ENCODE results near the gene IFIT1B. TPM values are rescaled to one million over a fixed set of nuclear protein-coding genes. Genes with fewer than 3 reads are reported as not detected.
"Not testable (repeated sequence)": the region's sequence is repeated elsewhere in the genome, so short reads cannot be mapped to it uniquely, and the experiment has no call there.

IFIT1B gene
- total RNA-seq, 1 donor from 2014 or later: 0.81 TPM

DNA sequence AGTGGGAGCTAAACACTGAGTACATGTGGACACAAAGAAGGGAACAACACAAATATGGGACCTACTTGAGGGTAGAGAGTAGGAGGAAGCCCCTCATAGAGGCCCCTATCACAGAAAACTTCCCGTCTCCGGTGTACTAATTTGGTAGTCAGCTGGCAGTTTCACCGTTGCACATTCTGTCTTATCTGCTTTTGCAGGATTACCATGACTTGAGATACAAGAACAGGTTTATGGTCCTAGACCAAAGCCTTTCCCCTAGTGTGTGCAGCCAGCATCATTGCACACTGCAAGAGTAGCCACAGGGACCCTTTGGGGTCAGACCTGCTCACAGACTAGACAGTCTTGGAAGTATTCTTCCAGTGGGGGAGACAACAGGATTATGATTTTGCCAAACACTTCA, 5.9 kb upstream of the IFIT1B start:
- no peak for DNase-seq (ENCODE audit: low spot score)
- intact Hi-C loops (cut with DNase I): no loop called here

DNA sequence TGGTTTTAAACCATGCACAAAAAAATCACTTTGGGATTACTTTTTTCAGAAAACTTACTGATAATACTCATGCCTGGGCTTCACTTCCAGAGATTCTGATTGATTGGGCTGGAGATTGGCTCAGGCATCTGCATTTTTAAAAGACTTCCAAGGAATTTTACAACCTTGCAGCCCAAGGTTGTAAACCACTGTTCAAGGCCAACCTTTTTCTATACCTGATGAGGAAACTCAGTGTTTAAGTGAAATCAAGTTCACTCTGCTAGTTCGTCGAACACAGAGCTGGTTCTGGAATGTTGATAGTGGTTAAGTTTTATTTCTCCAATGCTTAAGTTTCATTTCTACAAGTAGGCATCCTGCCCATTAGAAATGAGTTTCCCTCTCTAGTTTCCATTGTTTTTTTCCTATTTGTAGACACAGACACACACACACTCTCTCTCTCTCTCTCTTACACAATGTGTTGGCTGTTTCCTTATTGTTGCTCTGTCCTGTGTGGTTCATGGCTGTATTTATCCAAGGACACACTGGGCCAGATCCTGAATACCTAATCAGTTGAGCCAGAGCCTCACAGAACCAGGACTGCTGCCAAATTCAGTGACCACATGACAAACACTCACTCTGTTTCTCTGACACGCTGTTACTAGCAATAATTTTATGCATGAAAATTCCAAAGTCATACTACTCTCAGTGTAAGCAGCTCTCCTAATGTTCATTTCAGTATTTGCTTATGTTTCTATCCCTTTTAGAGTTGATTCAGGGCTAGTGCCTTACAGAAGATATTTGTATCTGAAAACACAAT, 3.7 kb upstream of the IFIT1B start:
- peak; percentile 83 for DNase-seq (ENCODE audit: low spot score)
- intact Hi-C loops (cut with DNase I): loop anchor here (1.0 kb wide), 2 partner anchors 18 to 23 kb away; partner anchors contain the start of gene IFIT1

DNA sequence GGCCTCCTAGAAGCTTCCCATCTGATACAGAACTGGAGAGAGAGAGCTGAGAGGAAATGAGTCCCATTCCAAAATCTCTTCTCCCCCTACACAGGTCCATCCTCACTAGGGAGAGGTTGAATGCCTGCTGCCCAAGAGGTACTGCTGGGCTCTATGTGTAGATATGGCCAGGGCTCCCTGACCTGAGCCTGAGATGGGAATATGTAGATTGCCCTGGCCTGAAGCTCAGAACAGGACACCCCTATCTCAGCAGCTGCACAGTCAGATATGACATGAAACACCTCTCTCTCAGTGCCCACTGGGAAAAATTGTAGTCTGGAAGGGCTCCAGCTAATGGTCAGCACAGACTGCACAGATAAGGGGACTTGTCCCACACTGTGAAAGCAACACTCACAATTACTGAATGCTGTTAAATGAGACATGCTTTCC, 3.1 kb upstream of the IFIT1B start:
- no peak for DNase-seq (ENCODE audit: low spot score)
- intact Hi-C loops (cut with DNase I): loop anchor here (1.0 kb wide), 2 partner anchors 18 to 23 kb away; partner anchors contain the start of gene IFIT1

DNA sequence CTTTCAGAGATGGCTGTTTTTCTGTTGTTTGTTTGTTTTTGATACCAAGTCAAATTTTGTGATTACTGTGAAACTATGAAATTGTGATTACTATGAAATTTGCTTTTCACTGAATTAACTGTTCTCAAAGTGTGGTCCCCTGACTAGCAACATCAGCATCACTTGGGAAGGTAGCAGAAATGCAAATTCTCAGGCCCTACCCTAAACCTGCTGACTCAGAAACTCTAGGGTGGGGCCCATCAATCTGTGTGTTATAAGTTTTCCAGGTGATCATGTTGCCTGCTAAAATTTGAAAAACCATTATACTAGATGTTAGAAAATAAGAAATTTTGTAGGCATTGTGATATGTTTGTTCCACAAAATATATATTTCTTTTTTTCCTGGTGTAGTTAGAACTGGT, 1.2 kb downstream of the IFIT1B start:
- DNase-seq (ENCODE audit: low spot score): no peak
- intact Hi-C loops (cut with DNase I): no loop called here

DNA sequence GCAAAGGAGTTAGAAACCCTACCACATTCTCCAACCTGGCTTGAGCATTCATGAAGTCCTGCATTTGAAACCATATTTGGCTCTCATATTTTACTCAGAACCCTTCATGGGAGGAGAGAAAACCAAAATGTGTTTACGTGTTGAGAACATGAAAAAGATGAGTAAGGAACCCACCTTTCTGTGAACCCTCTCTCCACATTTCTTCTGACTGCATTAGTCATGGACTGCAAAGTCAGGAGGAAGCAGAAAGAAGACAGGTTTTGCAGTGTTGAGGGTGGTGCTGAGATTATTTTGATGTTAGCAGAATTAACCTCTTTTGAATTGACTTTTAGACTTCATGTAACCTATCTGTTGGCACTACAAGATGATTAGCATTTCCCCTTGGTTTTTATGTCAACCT, 4.9 kb downstream of the IFIT1B start:
- no peak for DNase-seq (ENCODE audit: low spot score)
- intact Hi-C loops (cut with DNase I): no loop called here

DNA sequence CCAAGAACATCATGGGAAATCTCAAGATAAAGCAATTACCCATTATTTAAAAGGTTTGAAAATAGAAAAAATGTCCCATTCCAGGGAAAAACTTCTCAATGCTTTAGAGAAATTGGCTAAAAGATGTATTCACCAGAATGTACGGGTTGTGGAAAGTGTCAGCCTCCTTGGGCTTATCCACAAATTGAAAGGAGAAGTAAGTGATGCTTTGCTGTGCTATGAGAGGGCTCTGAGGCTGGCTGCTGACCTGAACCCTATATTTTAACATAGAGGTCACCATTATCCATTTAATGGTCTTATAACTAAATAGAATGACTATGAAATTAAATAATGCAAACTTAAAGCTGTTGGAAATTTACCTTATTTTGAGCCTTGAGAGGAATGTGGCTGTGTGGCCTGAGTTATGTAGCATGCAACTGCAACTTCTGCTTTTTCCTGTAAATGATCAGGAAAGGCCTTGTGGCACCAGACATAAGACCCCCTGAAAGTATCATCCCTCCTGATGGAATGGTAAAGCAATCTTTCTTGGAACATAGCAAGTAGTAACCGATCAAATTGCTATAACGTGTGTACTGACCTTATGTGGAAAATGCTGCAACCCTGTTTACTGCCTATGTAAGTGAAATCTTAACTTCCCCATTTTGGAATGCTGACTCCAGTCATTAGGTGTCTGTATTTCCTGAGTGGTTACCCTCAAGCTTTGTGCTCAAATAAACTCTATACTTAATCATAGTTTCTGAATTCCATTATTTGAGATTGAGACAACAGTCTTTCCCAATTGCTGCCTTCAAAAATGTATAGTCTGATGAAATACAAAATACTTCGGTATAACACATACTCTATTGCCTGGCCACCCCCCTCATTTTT, 6.9 kb downstream of the IFIT1B start:
- DNase-seq (ENCODE audit: low spot score): no peak
- intact Hi-C loops (cut with DNase I): no loop called here

DNA sequence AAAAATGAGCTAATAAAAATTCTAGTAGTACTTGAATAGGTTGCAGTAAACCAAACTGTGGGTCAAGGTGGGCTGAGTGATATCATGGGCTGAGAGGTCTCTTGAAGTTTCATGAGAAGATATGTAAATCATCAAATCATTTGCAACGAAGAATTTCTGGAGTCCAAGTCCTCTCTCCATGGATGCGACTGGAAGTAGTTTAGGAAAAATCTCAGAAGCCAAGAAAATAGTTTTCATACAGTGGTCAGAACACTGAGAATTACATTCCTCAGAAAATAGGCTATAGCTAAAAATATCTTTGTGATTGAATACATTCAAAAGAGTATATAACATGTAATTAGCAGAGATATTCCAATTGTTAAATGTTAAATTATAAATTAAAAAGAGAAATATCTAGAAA, 10.9 kb downstream of the IFIT1B start:
- no peak for DNase-seq (ENCODE audit: low spot score)
- intact Hi-C loops (cut with DNase I): no loop called here

DNA sequence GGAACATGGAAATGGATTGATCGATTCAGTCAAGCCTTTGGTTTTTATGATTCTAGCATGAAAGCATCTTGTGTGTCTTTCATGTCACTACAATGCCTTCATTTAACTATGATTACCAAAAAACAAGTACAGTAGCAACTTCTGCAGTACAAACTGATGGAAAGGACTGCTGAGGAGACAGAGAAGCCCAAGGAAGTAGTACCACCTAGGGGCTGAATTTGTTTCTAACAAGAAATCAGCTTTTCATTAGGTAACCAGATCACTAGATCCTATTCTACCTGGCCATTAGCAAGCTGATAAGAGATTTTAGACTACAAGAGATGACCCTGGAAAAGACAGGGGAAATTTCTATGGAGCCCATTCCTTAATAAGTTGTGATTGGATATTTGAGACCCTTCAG, 11.4 kb downstream of the IFIT1B start:
- intact Hi-C loops (cut with DNase I): no loop called here
- DNase-seq (ENCODE audit: low spot score): no peak

DNA sequence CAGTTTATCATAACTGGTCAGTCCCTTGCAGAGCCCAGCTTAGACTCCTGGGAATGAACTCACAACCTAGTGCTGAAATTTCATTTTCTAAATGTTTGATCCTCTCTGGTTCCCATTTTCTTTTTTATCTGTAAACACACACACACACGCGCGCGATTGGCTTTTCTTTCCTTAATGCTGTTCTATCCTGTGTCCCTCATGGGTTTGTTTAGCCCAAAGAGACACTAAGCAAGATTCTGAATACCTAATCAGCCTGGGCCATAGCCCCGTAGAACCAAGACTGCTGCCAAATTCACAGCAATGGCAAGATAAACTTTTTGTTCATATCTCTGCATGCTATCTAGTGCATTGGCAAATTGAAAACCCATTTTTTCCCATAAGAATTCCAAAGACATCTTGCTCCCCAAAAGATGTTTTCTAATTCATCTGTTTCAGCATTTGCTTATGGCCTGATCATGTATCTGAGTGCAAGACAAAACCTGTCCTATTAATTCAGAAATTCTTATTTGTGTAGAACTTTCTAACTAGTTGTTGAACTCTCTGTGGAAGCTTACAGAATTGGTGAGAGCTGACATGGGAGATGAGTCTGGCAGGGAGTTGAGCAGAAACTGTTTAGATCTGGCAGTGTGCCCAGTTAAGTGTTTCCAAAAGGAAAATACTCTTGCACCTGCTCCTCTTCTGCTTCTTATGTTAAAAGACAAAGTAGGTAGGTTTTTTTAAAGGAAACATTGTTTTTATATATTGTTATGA, 12.8 kb downstream of the IFIT1B start:
- DNase-seq (ENCODE audit: low spot score): no peak
- intact Hi-C loops (cut with DNase I): no loop called here

DNA sequence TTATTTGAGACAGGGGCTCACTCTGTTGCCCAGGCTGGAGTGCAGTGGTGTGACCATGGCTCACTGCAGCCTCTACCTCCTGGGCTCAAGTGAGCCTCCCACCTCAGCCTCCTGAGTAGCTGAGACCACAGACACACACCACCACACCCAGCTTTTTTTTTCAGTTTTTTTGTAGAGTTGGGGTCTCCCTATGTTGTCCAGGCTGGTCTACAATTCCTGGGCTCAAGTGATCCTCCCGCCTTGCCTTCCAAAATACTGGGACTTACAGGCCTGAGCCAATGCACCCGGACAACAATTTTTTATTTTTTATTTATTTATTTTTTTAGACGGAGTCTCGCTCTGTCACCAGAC, 13.3 kb downstream of the IFIT1B start:
- intact Hi-C loops (cut with DNase I); DNase-seq (ENCODE audit: low spot score): not testable (repeated sequence)

DNA sequence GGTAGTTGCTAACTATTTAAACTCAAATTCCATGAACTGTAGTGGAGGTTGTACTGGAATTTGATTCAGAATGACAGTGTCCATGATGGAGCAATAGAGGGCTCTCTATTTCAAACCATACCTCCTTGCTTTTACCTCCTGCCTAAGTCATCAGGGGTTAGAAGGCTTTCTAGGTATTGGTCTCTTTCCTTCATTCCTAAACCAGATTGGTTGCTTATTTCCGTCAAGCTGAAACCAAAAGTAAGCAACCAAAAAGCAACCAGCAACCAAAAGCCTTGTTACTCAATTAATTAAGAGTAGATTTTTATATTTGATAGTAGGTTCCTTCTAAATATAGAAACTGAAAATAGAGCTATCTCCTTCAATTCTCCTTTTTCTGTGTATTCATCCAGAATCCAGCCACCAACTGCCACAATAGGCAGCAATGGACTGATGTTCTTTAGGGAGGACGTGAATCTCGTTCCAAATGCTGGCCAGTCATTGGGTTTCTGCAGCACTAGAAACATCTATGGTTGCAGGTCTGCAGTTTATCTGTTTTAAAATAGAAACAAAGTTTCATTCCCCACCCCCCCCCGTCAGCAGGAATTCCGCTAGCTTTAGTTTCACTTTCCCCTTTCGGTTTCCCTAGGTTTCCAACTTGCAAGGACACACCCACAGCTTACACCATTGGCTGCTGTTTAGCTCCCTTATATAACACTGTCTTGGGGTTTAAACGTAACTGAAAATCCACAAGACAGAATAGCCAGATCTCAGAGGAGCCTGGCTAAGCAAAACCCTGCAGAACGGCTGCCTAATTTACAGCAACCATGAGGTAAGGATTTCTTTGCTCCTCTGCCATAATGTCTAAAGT, 14.3 kb downstream of the IFIT1B start, which contains the start of gene IFIT1:
Gene IFIT1, plus strand, starts transcription at position 717 of the 850 bp plus-strand sequence. Its CDS starts 90 bp downstream, at position 807.
- intact Hi-C loops (cut with DNase I): loop anchor here (1.0 to 2.0 kb wide), 2 partner anchors 18 to 23 kb away; partner anchors contain the start of gene IFIT5
- DNase-seq (ENCODE audit: low spot score): no peak

DNA sequence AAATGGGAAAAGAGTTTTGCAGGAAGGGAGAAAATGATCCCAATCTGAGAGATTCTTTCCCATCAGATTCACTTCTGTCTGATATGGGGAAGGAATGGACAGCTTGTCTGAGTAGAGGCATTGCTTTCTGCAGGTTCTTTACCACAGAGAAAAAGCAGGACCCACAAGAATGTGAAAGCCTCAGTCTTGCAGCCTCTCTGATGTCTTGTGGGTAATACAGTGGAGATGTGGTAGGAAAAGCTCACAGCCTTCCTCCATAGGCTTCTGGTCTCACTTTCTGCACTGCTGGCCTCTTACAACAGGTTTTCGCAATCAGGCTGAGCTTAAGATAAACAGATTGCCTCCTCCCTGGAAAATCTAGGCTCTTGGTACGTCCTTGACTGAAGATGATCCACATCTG, 15.1 kb downstream of the IFIT1B start:
- intact Hi-C loops (cut with DNase I): loop anchor here (1.0 to 2.0 kb wide), 2 partner anchors 19 to 22 kb away; partner anchors contain the start of gene IFIT5
- no peak for DNase-seq (ENCODE audit: low spot score)

DNA sequence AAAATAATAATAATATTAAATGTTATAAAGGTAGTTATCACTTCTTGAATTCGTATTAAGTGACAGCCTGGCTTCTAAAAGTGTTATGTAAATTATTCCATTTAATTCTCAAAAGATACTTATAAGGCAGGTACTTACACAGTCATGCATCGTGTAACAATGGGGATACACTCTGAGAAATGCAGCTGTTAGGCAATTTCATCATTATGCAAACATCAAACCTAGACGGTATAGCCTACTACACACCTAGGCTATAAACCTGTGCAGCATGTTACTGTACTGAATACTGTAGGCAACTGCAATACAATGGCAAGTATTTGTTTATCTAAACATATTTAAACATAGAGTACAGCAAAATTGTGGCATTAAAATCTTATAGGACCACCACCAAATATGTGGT, 16.0 kb downstream of the IFIT1B start:
- DNase-seq (ENCODE audit: low spot score): no peak
- intact Hi-C loops (cut with DNase I): loop anchor here (2.0 kb wide), 1 partner anchor 21 kb away; the partner anchor contains the start of gene IFIT5

DNA sequence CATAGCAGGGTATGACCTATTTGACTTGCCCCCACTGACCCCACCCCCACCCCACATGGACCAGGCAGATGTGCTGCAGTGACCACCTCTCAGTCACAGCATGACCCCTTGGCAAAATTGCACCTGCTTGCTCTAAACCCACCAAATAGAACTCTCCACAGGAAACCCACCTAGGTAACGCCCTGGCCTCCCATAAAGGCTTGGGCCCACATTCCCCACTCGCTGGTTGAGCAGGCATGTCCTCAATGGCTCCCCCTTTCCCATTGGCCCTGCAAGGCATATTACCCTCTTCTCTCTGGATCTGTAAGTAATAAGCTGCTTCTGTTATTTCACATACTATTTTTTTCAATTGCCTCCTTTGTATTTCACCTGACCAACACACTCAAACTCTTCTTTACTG, 17.3 kb downstream of the IFIT1B start:
- intact Hi-C loops (cut with DNase I): no loop called here
- DNase-seq (ENCODE audit: low spot score): no peak

DNA sequence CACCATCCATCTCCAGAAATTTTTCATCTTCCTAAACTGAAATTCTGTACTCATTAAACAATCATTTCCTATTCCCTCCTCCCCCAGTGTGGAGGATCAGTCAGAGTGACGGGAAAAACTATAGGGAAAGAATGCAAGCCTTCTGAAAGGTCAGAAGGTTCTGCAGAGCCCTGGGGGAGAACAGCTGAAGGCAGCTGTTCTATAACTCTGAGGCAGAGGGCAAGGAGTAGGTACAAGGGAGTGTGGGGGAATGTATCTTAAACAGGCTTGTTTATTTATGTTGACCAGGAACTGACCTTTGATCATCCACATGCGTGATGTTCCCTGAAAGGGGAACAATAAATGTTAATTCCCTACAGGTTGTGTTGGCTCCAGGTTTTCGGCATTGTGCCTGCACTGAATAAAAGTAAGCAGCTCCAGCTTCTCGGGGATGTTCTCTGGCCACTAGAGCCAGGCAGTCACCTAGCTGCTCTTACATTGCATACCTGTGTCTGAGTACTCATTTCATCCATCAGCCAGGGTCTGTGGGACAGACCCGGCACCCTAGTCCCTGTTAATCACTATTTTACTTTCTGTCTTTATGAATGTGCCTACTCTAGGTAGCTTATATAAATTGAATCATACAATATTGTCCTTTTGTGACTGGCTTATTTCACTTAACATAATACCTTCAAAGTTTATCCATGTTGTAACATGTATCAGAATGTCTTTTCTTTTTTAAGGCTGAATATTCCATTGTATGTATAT, 20.3 kb downstream of the IFIT1B start:
- intact Hi-C loops (cut with DNase I): no loop called here
- DNase-seq (ENCODE audit: low spot score): no peak

DNA sequence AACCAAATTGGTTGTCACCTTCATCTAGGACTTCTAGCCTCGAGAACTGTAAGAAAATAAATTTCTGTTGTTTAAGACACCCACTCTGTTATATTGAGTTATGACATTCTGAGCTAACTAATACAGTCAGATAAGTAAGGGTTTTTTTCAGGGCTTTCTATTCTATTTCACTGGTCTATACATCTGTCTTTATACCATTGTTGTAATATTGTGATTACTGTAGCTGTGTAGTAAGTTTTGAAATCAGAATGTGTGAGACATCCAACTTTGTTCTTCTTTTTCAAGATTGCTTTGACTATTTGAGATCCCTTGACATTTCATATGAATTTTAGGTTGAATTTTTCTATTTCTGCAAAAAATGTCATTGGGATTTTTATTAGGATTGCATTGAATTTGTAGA, 22.1 kb downstream of the IFIT1B start:
- intact Hi-C loops (cut with DNase I): no loop called here

DNA sequence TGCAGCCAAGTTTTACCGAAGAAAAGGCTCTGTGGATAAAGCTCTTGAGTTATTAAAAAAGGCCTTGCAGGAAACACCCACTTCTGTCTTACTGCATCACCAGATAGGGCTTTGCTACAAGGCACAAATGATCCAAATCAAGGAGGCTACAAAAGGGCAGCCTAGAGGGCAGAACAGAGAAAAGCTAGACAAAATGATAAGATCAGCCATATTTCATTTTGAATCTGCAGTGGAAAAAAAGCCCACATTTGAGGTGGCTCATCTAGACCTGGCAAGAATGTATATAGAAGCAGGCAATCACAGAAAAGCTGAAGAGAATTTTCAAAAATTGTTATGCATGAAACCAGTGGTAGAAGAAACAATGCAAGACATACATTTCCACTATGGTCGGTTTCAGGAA, 25.2 kb downstream of the IFIT1B start:
- intact Hi-C loops (cut with DNase I): no loop called here

More for the DNA sequence above, 22.1 kb downstream of the IFIT1B start:
- no peak for DNase-seq (ENCODE audit: low spot score)

More for the DNA sequence above, 25.2 kb downstream of the IFIT1B start:
- DNase-seq (ENCODE audit: low spot score): no peak

Measured in cardiac septum (tissue), 1 donor.